ENCODE data around the gene TBC1D7.

The TBC1D7 gene

DNA sequence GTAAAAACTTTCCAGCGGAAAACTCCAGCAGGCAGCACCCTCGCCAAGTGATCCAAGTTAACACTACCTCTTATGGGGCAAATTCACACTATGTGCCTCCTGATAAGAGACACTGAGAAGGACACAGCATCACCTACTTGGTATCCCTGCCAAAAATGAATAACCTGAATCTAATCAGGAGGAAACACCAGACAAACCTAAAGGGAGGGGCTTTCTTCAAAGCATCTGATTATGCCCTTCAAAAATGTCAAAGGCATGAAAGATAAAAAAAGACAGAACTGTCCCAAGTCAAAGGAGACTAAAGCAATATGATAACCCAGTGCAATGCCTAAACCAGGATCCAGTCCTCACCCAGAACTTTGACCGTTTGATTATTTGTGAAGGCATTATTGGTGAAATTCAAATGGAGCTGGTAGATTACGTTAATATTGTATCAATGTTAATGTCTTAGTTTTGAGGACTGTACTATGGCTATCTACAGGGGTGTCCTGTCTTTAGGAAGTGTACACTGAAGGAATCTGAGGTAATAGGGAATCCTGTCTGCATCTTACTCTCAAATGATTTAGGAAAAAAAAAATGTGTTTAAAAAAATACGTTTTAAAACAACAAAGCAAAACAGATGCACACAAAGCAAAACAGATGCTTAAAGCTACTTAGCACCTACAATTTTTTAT, 8.3 kb downstream of the TBC1D7 start:
- DNase-seq (ENCODE audit: low read depth in 2 of 2, low spot score in 1 of 2): no peak

DNA sequence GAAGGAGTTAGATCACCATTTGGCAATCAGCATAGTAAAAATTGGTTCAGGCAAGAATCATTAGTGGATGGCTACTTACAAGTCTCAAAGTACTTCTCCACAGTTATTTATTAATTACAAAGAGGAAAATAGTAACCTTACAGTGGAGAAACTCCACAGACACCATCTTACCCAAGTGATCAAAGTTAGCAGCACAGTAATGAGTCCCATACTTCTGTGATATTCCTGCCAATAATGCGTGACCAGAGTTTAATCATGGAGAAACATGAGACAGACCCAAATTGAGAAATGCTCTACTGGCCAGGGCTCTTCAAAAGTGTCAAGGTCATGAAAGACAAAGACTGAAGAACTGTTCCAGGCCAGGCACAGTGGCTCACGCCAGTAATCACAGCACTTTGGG, 9.5 kb downstream of the TBC1D7 start:
- DNase-seq (ENCODE audit: low read depth in 2 of 2, low spot score in 1 of 2): no peak

DNA sequence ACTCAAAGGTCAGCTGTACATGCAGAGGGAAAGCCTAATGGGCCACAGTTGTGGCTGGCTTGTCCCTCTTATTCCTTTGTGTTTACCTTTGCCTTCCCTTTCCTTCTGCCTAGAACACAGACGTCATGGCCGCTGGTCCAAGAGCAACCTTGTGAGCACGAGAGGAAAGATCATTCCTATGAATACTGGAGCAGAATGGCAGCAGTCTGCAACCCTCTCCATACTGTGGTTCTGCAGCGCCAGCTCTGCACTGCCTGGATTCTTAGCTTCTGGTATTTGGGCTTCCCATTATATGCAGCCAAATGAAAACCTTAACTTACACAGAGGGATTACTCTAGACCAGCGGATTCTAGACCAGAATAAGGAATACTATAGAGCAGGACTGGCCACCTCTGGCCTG, 12.4 kb downstream of the TBC1D7 start:
- DNase-seq (ENCODE audit: low read depth in 2 of 2, low spot score in 1 of 2): no peak

DNA sequence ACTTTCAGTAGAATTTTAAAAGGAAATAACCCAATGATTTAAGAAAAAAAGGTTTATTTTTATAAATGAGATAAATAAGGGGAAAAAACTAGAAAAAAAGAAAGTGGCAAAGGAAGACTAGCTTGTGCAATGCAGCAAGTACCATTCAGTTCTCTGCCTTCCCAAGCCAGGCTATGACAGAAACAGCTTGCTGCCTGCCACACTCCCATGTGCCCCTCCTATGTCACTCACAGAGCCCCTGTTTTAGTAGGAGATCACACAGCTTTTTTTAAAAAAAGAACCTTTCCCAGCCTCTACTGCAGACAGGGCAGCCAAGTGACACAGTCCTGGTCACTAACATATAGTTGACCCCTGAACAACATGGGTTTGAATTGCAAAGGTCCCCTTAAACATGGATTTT, 13.5 kb downstream of the TBC1D7 start:
- DNase-seq (ENCODE audit: low read depth in 2 of 2, low spot score in 1 of 2): no peak

DNA sequence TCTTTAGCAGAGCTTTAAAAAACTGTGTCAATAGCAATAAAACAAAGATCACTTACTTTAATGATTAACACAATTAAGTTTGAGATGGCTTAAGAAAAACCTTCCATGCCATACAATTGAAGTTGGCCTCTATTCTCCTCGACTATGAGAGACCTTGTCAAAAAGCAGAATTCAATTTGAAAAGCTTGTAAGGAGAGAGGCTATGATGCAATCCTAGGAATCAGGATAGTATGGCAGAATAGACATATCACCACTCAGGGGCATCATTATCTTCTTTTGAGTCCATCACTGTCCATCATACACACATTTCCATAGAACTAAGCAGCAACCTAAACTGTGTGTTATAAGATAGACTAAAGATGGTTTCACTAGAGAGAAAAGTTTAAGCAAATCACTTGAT, 17.2 kb downstream of the TBC1D7 start:
- DNase-seq (ENCODE audit: low read depth in 2 of 2, low spot score in 1 of 2): no peak

DNA sequence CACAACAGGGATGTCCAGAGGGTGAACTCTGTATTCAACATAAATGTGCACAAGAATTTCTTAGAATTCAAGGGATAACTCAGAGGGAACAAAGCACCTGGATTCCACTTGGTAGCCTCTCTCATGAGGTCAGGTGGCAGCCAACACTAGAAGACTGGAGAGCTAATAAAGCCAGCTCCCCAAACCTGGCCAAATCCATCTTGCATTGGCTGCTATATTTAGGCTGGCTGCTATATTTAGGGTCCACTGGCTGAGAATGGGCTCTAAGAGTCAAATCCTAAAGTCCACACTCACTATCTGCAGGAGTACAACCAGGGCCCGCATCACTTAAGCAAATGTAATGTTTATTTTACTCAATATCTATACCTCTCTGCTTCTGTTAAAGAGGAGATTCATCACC, 20.0 kb downstream of the TBC1D7 start:
- no peak for DNase-seq (ENCODE audit: low read depth in 2 of 2, low spot score in 1 of 2)

DNA sequence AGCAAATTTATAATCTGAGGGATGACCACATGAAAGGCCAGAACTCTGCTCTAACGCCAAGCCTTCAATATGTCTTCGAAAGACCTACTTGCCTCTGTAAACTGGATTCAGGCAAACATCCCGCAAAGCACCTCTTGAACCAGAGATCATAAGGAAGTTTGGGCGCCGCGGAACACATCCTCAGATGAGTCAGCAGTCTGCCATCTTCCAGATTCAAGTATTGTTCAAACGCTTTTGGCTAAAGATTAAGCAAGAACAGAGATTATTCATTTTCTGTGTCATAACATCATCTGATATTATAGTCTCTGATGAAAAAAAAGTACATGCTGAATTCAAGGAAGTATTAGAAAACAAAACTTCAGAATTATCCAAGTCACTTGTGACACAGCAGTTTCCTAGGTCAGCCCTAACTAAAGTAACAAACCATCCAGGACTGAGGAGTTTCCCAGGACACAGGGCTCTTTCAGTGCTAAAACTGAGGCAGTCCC, 20.8 kb downstream of the TBC1D7 start:
- no peak for DNase-seq (ENCODE audit: low read depth in 2 of 2, low spot score in 1 of 2)

DNA sequence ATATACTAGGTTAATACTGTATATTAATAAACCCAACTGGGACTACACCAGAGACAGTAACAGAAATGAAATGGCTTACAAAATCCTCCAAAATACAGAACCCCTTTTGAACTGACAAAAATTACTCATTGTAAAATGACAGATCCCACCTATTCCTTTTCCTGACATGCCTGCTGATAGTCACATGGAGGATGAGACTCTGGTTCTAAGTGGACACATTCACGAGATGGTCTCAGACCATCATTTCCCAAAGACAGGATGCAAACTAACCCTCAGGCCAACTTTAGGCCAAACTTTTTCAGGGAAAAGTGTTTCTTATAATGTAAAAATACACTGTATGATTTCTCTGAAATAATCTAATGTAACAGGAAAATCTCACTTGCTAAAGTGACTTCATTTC, 22.5 kb downstream of the TBC1D7 start:
- DNase-seq (ENCODE audit: low read depth in 2 of 2, low spot score in 1 of 2): no peak

DNA sequence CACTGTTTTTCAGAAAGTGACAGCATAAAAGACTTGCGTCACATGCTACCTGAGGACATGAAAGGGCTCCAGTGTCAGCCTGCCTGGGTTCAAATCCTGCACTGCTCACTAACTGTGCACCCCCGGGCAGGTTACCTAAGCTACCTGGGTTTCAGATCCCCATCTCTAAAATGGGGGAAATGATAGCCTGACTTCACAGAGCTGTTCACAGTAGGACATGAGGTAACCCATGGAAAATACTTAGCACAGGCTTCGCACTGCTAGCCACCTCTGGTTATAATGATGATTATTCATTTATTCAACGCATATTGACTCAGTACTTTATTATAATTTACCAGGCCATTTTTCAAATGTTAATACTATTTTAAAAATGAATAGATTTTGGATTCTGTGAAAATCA, 23.0 kb downstream of the TBC1D7 start:
- no peak for DNase-seq (ENCODE audit: low read depth in 2 of 2, low spot score in 1 of 2)

DNA sequence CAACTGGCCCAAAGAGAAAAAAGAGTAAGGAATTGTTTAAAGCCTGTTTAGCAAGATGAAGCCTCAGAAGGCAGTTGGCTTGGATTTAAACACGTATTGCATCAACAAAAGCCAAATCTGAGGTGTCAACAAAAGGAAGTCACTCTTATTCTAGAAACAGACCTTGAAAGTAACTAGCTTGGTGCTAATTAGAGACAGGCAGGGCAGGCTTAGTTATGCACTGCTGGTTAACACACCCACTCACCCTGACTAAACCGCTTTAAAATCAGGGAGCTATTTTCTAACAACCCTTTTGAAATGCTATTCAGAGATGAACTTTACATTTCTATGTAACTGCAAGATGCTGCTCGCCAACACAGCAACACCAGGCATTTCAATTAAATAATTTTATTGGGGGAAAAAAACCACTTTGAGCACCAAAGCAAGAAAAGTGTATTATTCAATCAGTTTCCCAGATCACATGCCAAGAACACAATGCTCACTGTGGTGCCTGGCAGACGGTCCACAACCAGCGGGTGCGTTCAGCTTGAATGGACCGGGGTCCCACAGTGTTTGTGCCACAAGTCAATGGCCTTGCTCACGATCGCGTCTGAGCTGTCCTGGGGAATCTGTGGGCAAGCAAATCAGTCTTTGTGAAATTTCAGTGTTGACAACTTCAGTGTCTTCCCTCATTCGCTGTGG, 23.6 kb downstream of the TBC1D7 start:
- no peak for DNase-seq (ENCODE audit: low read depth in 2 of 2, low spot score in 1 of 2)

DNA sequence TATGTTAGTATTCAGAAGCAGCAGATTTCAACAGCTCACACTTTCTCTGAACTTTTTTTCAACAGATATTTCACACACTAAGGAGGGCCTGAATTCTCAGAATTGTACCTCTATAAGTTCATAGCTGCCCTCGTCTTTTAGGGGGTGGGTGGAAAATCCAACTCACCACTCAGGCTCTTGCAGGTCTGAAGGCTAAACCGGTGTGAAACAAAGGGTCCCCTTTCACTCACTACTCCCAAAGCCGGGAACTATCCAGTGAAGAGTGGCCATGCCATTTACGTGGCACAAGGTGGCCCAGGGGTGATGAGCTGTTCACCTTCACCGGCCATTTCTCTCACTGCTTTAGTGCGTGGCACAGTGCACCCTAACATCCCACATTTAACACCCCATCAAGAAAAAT, 24.2 kb downstream of the TBC1D7 start:
- DNase-seq (ENCODE audit: low read depth in 2 of 2, low spot score in 1 of 2): no peak

DNA sequence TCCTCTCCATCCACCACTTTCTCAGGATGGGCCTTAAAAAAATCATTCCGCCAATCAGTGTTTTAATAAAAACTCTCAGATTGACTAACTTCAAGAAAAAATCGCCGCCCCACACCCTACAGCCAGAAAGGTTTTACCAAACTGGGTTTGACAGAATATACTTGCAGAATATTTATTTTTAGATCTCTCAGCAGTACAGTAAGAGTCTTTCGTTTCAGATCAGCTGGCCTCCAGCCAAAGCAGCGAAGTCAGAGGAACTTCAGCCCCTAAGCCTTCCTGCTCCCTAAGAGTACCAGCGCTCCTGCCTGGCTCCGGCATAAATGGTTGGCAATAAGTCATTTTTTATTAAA, 24.7 kb downstream of the TBC1D7 start:
- DNase-seq (ENCODE audit: low read depth in 2 of 2, low spot score in 1 of 2): no peak

DNA sequence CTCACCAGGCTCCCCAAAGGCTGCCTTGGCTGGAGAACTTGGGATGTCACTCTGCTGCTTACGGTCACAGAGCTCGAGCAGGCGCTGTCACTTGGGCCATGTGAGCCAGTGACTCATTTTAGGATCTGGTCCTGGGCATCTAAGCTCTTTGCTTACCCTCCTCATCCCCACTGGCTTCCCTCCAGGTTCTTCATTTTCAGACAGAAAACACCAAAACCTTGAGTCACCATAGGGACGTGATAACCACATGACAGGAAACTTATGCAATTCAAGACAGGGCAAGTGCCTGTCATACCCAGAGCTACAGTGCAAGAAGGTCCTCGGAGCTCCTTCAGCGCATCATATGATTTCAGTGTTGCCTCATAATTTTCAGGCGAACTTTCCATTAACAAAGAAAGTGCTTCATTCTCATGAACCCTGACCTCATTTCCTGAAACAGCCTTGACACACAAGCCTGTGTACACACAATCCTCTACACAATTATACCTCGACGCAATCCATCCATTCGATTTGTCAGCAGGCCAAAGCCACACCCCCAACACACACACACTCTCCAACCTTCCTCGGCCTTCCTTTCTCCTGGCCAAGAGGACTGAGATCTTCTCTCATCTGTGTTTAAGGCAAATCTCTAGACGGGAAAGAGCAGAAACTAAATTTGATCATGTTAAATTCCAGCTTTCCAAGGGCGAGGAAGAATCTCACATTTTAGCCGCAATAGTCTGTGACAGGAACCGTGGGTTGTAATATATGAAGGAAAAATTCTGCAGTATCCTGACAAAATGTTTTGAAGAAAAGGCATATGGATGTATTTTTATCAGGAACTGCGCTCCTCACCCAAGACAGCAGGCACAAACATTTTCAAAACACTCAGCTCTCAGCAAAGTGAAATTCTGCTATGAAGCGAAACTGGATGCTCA, 25.3 kb downstream of the TBC1D7 start:
- no peak for DNase-seq (ENCODE audit: low read depth in 2 of 2, low spot score in 1 of 2)

DNA sequence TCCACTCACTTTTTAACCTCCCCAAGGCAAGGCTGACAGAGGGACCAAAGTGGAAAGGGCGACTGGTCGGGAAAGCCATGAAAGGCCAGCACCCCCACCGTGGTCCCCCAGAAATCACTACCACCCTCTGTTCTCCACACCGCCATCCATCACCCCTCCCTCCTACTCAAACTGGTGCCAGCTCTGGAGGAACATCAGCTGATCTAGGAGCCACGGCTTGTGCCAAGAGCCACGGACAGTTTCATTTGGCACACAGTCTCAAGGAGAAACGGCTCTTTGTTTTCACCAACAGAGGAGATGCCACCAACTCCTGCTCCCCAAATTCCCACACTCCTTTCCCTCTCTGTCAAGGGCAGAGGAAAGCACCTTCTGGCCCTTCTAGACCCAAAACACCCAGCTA, 26.0 kb downstream of the TBC1D7 start:
- no peak for DNase-seq (ENCODE audit: low read depth in 2 of 2, low spot score in 1 of 2)

DNA sequence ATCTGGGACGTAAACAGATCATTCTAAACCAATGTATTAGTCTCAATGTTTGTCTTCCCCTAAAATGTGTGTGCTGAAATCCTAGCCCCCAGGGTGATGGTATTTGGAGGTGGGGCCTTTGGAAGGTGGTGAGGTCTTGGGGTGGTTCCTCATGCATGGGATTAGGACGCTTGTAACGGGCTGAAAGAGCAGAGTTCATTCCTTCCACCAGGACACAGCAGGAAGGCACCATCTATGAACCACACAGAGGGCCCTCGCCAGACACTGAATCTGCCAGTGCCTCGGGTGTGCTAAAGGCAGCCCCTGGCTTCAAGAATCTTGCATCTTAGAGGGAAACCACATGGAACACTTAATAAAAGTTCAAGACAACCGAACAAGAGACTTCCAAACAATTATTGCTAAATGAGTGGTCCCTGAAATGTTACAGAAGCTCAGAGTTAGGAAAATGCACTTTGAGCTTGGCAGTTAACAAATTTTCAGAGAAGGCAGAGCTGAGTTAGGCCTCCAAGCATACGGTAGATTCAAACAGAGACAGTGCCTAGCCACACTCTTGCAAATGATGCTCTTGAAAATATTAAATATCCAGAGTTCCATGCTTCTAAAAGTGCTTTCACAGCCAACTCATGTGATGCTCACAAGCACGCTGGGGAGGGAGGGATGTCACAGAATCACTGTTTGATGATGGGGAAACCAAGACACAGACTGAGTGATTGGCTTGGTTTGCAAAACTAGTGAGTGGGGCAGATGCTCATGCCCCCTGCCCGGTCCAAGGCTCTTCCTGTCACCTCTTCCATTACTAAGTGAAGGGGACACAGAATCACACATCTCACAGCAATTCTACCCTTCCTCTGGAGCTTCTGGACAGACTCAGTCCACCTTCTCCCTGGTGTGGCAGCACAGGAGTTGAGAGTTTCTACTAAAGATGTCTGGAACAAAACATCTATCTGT, 27.4 kb downstream of the TBC1D7 start:
- no peak for DNase-seq (ENCODE audit: low read depth in 2 of 2, low spot score in 1 of 2)

DNA sequence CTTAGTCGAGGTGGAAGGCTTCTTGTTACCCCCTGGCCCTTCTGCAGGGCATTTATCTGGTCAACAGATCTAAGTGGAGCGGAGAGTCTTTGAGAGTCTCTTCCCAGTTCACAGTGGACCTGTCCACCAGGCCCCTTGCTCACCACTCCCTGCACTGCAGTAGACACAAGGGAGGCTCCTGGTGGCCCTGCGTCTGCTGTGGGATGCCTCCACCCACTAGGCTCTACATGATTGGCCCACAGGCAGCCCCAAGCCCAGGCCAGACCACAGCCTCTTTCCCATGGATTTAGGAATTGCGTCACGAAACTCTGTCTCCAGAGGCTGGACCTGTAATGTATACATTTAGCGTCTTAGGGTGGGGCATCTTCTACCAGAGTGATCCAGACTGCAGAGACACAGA, 28.4 kb downstream of the TBC1D7 start:
- no peak for DNase-seq (ENCODE audit: low read depth in 2 of 2, low spot score in 1 of 2)

DNA sequence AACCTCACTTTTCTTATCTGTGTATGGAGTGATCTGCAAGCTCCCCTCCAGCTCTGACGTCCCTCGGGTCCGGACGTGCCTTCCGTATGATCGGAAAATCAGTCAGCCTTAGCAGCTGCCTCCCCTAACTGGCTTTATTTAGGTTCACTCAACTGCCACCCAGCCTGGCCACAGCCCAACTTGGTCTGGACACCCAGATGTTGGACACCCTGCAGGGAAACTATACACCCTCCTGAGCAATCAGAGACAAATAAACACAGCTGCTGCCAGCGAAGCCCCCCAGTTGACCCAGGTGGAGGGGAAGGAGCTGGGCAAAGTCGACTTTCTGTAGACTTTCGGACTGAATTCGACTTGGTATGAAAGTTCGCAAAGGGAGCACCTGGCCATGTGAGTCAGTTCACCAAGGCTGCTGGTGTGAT, 28.9 kb downstream of the TBC1D7 start:
- no peak for DNase-seq (ENCODE audit: low read depth in 2 of 2, low spot score in 1 of 2)

DNA sequence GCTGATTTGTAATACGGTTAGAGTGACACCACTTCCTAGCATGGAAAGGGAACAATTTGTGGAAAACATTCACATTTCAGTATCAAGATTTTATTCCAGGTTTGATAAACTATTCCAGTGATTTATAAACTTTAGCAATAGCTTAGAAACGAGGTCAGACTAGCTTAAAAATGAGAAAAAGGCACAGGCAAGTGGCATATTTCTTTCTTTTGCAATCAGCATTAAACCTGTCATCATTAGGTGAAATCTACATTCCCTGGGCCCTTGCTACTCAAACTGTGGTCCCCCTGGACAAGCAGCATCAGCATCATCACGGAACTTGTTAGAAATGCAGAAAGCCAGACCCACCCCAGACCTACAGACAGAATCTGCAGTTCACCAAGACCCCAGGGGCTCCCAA, 29.9 kb downstream of the TBC1D7 start:
- no peak for DNase-seq (ENCODE audit: low read depth in 2 of 2, low spot score in 1 of 2)

DNA sequence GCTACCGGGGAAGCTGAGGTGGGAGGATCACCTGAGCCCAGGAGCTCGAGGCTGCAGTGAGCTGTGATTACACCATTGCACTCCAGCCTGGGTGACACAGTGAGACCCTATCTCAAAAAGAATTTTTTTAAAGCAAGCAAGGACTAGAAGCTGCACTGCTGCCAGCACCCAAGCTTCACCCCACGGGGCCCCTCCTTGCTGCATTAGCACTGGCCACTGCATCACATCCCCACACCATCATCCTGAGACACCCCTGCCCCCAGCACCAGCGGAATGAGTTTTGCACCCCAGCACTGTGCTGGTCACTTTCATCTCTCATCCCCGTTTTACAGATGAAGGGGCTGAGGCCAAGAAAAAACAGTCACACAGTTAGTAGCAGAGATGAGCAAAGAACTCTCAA, 30.9 kb downstream of the TBC1D7 start:
- no peak for DNase-seq (ENCODE audit: low read depth in 2 of 2, low spot score in 1 of 2)

DNA sequence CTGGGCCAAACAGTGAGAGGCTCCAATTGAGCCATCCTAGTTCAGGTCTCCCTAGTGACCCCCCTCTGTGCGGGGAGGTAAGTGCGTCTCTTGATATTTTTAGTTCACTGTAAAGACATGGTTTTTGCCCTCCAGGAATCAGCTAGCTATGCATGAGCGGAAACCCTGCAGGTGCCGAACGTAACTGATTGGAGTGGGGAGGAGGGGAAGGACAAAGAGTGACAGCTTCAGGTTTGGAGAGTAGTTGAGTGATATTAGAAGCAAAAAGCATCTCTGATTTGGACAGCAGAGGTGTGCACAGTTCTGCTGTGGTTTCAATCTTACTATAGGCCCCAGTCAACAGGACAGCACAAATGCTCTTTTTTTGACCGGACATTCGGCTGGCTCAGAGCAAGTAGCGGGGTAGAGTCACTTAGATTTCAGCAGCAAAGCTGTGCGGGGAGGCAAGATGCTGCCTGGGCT, 31.8 kb downstream of the TBC1D7 start:
- no peak for DNase-seq (ENCODE audit: low read depth in 2 of 2, low spot score in 1 of 2)

DNA sequence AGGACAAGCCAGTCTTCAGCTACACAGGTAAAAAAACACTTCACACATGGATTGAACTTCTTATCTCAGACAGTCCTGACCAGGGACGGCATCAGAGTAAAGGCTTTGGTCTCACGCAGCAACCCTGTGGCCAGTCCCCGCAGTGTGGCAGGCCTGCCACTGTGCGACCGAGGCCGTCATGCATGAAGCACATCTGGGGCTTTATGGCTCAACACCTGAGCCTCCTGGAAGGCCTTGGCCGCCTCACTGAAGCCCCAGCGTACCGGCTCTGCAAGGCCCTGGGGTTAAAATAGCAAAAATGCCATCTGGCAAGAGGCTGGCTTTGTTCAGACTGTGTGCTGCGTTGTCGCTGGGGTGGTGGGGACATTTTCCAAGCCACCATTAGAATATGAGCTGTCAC, 32.8 kb downstream of the TBC1D7 start:
- no peak for DNase-seq (ENCODE audit: low read depth in 2 of 2, low spot score in 1 of 2)

Measured in stimulated activated CD8-positive, alpha-beta memory T cell treated with anti-CD3 and anti-CD28 coated beads, Interleukin-4, amount 100 ng/mL, for 1 hour (primary cell).